GM19240 (cell line): Measurements from ENCODE around the gene PGK1.
"Not testable (repeated sequence)": the region's sequence is repeated elsewhere in the genome, so short reads cannot be mapped to it uniquely, and the experiment has no call there.

Experiments
- DNase-seq: peaks from one replicate; pipeline ENCODE4 v3.0.0; 2011; ENCODE audit warnings: low spot score; ENCODE audit not compliant: insufficient read length

The PGK1 gene

DNA sequence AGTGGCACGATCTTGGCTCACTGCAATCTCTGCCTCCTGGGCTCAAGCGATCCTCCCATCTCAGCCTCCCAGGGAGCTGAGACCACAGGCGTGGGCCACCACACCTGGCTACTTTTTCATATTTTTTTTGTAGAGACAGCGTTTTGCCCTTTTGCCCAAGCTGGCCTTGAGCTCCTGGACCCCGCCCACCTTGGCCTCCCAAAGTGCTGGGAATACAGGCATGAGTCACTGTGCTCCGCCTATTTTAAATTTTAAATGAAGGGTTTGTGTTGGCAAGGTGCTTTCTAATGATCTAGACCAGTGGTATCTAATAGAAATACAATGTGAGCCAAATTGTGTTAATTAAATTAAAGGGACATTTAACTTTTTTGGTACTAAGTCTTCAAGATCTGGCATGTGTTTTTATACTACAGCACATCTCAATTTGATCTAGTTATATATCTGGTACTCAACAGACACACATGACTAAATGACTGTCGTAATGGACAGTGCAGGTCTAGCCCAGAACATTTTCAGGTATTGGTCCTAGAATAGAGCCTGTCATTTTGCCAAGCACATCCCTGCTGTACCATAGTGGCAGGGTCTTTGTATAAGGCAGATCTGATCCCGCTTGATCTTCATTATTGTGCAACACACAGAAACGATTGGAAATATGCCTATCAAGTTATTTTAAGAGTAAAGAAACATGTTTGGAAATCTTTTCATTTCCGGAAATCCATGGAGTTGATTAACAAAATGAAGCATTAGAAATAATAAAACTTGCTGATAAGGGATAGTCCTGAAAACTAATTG is 7.3 kb downstream of the PGK1 start:
- DNase-seq: no peak

DNA sequence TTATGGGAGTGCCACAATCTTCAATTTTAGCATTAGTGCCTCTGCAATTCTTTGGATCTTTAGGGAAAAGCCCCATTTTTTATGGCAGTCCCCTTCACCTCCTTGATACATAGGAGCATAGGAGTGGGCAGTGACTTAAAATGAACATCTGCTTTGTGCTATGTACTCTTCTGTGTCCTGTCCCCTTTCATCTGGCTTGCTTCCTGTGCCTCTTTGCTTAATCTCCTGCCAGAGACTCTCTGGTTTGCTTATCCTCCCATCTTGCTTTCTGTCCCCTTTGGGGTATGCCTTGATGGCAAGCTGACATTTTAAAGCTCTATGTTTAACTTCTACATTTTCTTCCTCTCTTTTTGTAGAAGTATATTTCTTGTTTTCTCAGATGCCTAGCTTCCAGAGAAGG is 12.3 kb downstream of the PGK1 start:
- no peak for DNase-seq

DNA sequence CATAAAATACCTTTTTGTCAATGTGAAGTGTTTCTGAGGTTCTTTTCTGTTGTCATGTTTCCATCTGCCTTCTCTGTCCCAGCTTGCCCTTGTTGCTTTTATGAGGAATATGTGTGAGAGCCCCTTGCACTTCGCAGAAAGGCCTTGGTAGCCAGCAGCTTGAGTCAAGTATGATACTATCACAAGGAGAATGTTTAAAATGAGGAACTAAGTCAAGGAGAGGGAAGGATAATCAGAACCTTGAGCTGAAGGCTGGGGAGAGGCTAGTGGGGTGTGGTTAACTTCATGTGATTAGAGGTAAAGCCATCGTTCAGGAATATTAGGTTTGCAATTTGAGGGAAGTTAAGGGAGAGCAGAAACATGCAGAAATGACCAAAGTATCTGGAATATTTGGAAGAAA is 12.7 kb downstream of the PGK1 start:
- DNase-seq: no peak

DNA sequence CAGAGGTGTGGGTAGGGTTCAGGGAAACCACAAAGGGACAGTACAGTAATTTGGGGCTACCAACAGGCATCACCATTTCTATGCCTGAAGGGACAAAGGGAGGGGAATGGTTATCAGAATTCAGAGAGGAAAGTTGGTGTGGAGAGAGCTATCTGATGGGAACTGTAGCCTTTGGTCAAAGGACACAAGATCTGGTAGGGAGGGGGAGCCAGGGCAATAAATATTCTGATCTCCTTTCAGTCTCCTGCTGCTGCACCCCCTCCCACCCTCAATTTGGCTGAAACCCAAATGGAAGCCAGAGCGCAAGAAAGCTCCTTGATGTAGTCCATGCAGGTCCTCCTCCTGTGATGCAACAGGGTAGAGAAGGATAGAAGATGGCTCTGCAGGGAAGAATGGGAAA is 14.6 kb downstream of the PGK1 start:
- no peak for DNase-seq

DNA sequence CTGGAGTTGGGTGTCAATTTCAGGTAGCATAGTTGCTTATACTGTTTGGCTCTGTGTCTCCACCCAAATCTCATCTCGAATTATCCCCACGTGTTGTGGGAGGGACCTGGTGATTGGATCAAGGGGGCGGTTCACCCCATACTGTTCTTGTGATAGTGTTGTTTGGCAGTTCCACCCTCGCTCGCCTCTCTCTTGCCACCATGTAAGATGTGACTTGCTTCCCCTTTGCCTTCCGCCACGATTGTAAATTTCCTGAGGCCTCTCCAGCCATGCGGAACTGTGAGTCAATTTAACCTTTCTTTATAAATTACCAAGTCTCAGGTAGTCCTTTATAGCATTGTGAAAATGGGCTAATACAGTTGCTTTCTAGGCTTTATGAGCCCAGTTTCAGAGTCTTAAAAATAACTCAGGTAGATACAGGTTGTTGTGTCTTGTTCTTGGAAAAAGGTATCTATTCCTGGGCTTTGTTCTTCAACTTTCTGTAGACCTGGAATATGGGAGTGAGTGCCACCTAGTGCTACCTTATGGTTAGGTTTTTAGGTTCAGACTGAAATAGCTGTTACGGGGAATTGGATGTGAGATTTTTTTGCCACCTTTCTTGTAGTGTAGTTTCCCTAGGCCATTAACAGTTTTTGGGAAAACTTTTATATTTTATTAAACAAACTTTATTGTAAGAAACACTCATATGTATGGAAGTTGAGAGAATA is 15.6 kb downstream of the PGK1 start:
- DNase-seq: no peak

DNA sequence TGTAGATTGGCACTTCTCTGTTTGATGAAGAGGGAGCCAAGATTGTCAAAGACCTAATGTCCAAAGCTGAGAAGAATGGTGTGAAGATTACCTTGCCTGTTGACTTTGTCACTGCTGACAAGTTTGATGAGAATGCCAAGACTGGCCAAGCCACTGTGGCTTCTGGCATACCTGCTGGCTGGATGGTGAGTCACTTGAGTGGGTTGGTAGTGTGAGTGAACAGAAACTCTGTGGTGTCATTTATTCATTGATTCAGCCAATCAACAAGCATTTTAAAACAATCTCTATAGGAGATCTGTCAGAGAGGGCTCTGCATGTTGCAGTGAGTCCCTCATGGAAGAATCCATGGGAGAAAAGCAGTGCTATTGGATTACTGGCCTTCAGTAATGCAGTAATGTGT is 19.1 kb downstream of the PGK1 start:
- no peak for DNase-seq

DNA sequence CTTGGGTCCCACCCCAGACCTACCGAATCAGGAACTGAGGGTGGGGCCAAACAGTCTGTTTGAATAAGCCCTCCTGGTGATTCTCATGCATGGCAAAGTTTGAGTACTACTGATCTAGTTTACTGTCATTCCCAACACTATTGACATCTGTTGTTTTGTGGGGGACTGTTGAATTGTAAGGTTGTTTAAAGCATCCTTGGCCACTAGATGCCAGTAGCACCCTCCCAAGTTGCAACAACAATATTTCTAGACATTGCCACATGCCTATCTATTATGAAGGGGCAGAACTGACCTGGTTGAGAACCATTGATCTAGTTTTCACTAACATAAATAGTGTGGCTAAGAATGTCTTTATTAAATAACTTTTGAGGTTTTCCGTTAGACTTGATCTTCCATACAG is 20.3 kb downstream of the PGK1 start:
- DNase-seq: no peak

DNA sequence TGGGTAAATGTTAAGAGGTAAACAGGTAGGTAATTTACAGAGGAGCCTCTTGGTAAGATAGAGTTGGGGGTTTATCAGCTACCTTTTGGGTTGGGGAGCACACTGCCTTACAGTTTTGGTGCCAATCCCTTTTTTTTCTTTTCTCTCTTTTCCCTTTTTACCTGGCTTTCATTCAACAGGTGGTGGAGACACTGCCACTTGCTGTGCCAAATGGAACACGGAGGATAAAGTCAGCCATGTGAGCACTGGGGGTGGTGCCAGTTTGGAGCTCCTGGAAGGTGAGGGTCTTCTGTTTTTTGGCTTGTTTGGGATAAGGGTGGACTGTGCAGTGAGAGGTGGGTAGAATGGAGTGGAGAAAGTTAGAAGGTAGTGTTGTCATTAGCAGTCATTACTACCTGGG is 21.1 kb downstream of the PGK1 start:
- DNase-seq: no peak

DNA sequence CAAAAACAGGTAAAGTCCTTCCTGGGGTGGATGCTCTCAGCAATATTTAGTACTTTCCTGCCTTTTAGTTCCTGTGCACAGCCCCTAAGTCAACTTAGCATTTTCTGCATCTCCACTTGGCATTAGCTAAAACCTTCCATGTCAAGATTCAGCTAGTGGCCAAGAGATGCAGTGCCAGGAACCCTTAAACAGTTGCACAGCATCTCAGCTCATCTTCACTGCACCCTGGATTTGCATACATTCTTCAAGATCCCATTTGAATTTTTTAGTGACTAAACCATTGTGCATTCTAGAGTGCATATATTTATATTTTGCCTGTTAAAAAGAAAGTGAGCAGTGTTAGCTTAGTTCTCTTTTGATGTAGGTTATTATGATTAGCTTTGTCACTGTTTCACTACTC is 21.7 kb downstream of the PGK1 start:
- DNase-seq: not testable (repeated sequence)

DNA sequence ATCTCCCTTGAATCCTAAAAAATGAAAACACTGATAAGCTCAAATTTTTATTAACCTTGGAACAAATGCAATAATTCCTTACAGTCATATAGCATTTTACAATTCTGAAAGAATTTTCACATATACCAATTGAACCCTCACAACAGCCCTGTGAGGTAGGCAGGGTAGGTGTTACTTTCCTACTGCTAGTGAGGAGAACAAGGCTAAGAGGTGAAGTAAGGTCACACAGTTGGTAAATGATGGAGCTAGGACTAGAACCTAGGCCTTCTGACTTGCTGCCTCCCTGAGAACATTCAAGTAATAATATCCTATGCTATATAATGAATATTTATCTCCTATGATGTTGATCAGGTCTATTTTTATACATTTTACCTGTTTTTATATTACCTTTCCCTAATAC is 25.7 kb downstream of the PGK1 start:
- DNase-seq: no peak

DNA sequence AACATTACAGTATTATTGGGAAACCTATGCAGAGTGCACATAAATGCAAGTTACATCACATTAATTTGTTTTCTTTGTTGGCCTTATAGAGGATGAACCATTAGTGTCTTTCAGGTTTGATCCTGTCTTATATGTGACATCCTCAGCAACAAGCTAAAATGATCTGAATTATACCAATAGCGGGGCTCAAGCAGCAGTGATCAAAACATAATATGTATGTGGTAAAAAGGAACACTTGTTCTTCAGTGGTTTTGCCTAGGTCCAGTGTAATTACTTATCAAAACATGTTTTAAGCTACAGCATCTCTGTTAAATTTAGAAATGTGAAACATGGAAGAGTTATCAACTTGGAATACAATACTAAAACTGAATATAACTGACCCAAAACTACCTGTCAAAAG is 26.3 kb downstream of the PGK1 start:
- DNase-seq: no peak

DNA sequence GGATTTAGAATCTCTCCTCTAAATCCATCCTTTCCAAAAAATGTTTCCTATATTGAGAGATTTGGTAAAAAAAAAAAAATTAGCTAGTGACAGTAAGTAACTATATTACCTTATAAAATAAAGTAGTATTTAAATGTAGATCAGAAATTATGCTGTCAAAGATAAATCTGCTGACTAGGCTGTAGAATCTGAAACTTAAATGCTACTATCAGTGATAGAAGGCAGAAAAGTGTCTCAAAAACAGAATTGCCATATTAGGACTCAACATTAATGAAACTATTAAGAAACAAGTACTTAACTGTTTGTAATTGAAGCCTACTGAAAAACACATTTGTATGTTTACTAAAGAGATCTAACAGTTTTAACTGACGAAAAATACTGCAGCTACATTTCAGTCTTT is 27.1 kb downstream of the PGK1 start:
- no peak for DNase-seq

DNA sequence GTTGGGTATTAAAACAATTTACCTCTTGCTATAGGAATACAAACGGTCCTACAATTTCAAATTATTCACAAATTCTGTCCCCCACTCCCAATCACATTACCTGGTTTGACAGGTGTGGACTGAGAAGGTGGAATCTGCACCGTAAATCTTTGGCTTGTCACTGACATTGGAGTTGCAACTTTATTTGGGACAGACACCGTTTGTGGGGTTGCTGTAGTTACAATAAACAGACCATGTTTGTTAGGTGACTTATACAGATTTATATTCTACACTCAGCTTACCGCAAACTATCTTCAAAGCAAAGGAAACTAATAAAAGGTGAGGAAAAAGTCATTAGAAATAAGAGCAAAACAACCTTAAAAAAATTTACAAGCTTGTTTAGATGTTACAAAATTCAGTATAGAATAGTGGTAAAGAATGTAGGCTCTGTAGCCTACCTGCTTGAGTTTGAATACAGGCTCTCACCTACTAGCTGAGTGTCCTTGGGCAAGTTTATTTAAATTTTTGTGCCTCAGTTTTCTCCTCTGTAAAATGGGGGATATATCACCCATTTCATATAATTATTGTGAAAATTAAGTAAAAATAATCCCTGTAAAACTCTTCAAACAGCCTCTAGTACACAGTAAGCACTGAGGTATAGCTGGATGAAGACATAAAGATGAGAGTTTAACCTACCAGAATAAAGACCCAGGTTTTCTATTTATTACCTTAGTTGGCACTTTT is 29.4 kb downstream of the PGK1 start:
- DNase-seq: no peak

DNA sequence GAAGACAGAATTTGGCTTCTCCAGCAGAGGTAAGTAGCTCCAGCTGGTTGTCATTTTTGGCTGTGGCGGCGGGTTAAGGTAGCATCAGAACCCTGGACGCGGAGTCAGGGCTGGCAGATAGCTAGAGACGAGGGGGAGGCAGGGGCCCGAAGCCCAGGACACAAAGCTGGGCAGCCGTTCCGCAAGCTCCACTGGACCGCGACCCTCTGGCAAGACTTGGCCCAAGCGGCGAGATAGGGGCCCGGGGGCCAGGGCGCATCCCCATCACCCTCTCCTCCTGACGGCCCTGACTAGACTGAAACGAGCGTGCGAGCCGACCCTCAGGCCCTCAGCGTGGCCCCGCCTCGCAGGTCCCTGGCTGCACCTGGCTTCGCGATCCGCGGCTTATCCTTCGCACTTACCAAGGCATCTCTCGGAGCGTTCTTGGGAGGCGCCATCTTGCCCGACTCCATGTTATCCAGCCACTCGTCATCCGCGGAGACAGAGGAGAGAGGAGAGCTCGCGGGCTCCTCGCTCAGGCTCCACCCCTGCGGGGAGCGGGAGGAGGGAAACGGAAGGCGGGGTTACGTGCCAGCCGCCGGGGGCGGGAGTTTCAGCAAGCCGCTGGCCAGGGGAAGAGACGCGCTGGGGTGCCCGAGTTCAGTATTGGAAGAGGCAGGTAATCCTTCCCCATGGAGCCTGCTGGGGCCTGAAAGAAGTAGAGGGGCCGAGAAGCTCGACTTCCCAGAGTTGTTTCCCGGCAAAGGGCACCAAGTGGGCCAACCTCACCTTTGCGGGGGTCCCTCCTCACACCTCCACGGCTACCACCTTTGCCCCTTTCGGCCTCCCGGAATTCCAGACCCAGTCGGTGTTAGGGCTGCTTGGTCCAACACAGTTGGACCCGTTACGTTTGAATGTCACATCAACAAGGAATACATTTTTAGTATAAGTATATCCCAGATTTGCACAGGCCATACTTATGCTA is 35.4 kb downstream of the PGK1 start, which contains the start of gene TAF9B:
TAF9B (minus strand) TSS at position 491 of the 964 bp plus-strand sequence; CDS start at position 452, 39 bp downstream.
- peak; percentile 53 for DNase-seq

DNA sequence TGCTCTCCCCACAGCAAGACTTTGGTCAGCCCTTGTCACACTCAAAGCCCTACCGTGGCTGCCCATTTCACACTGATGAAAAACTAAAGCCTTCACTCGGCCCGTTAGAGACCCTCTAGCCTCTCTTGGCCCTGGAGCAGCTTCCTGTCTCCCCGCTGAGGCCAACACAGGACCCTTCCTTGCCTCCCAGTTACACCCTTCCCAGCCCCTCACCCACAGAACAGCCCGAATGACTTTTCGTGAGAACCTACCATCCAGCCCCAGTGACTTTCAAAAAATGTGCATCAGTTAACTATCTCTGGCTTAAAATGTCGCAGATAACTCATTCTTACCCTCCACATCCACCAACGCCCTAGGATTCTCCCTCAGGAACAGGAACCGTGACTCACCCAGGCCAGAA is 36.2 kb downstream of the PGK1 start:
- no peak for DNase-seq

DNA sequence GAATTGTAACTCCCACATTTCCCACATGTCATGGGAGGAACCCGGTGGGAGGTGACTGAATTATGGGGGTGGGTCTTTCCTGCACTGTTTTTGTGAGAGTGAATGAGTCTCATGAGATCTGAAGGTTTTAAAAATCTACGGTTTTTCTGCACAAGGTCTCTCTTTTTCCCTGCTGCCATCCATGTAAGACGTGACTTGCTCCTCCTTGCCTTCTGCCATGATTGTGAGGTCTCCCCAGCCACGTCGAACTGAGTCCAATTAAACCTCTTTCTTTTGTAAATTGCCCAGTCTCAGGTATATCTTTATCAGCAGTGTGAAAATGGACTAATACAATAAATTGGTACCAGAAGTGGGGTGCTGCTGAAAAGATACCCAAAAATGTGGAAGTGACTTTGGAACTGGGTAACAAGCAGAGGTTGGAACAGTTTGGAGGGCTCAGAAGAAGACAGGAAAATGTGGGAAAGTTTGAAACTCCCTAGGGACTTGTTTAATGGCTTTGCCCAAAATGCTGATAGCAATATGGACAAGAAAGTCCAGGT is 43.0 kb downstream of the PGK1 start:
- DNase-seq: not testable (repeated sequence)

DNA sequence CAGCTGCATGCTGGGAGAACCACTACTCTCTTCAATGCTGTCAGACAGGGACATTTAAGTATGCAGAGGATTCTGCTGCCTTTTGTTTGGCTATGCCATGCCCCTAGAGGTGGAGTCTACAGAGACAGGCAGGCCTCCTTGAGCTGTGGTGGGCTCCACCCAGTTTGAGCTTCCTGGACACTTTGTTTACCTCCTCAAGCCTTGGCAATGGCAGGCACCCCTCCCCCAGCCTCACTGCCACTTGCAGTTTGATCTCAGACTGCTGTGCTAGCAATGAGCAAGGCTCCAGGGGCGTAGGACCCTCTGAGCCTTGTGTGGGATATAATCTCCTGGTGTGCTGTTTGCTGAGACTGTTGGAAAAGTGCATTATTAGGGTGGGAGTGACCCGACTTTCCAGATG is 53.3 kb downstream of the PGK1 start:
- DNase-seq: not testable (repeated sequence)

DNA sequence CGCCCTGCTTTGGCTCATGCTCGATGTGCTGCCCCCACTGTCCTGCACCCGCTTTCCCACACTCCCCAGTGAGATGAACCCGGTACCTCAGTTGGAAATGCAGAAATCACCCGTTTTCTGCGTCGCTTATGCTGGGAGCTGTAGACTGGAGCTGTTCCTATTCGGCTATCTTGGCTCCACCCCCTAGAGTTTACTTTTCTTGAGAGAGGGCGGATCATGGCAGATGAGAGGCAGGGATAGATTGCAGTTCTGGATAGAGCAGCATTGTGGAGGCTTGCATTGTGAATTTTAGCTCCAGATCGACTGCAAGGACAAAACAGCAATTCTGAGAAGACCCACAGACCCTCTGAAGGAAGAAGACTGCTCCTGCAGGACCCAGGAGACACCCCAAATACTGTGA is 53.8 kb downstream of the PGK1 start:
- DNase-seq: not testable (repeated sequence)

DNA sequence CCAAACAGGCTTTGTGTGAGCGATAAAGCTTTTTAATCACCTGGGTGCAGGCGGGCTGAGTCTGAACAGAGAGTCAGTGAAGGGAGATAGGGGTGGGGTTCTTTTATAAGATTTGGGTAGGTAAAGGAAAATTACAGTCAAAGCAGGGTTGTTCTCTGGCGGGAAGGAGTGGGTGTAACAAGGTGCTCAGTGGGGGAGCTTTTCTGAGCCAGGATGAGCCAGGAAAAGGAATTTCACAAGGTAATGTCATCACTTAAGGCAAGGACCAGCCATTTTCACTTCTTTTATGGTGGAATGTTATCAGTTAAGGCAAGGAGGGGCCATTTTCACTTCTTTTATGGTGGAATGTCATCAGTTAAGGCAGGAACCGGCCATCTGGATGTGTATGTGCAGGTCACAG is 56.7 kb downstream of the PGK1 start:
- not testable (repeated sequence) for DNase-seq

DNA sequence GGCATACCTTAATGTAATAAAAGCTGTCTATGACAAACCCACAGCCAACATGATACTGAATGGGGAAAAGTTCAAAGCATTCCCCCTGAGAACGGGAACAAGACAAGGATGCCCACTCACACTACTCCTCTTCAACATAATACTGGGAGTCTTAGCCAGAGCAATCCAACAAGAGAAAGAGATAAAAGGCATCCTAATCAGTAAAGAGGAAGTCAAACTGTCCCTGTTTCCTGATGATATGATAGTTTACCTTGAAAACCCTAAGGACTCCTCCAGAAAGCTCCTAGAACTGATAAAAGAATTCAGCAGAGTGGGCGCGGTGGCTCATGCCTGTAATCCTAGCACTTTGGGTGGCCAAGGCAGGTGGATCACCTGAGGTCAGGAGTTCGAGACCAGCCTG is 59.1 kb downstream of the PGK1 start:
- DNase-seq: not testable (repeated sequence)

DNA sequence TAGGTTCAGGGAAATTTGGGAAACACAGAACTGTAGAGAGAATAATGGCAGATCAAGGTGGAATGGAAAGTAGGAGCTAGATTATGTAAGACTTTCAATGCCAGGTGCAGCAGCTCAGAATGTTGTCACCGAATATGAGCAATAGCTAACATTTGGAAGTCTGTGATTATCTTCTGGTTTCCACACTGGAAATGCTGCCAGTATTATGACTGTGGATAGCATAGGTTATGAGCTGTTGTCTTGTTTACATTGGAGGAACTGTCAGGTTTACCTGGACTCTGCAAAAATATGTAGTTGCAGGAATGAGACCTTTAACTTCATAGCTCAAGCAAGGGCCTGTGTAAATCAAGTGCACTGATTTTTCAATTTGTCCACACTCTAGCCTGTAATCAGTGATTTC is 61.4 kb downstream of the PGK1 start:
- DNase-seq: no peak
